Peyer's patch (tissue), 4 donors: ENCODE data around the gene LDLRAD3. TPM values are rescaled to one million over a fixed set of nuclear protein-coding genes. Genes with fewer than 3 reads are reported as not detected.

Experiments used
- DNase-seq, 3 donors: peaks; one replicate each; pipeline ENCODE4 v3.0.0-alpha.2; 2017 to 2019
- H3K27ac ChIP-seq, 4 donors: fragments of 200-600 bp; sonication (generic); one replicate each; pipeline ENCODE4 v1.5.1; 2016 to 2019
- H3K27me3 ChIP-seq, 2 donors: fragments of 200-600 bp; sonication (generic); one replicate each; pipeline ENCODE4 v1.5.1; 2019
- H3K36me3 ChIP-seq, 3 donors: fragments of 200-600 bp; sonication (generic); one replicate each; pipeline ENCODE4 v1.5.1; 2016 to 2019
- H3K4me1 ChIP-seq, 4 donors: fragments of 200-600 bp; sonication (generic); one replicate each; pipeline ENCODE4 v1.5.1; 2016 to 2019
- H3K4me3 ChIP-seq, 4 donors: fragments of 200-600 bp; sonication (generic); 1 replicate in 3 of 4; 2 replicates in 1 of 4; pipeline ENCODE4 v1.5.1; 2016 to 2019; ENCODE audit warnings: mild to moderate bottlenecking in 1 of 4
- H3K9me3 ChIP-seq, 4 donors: fragments of 200-600 bp; sonication (generic); one replicate each; pipeline ENCODE4 v1.5.1; 2016 to 2019; ENCODE audit warnings: mild to moderate bottlenecking in 1 of 4
- CTCF ChIP-seq, 6 experiments: fragments of 450-650 bp in 4 of 6; fragments of 200-600 bp in 2 of 6; sonication (generic) in 1 of 6; IDR thresholded peaks; one replicate each; pipeline ENCODE4 v1.5.1; 2017 to 2019; ENCODE audit warnings: antibody characterized with exemption in 6 of 6, mild to moderate bottlenecking in 3 of 6, moderate library complexity in 1 of 6
- POLR2A ChIP-seq, 2 donors: fragments of 450-650 bp; IDR thresholded peaks; one replicate each; pipeline ENCODE4 v1.5.1; 2017; ENCODE audit warnings: antibody characterized with exemption in 2 of 2, mild to moderate bottlenecking in 2 of 2, moderate library complexity in 2 of 2
- total RNA-seq, 4 donors: library from RNA; depleted of rRNA; stranded (reverse); fragments of >200 nt; gene quantifications; one replicate each; pipeline ENCODE4 v1.1.0, GENCODE V29; 2016

The LDLRAD3 gene
- total RNA-seq, 4 donors from 2014 or later, result 1.2 to 14.0 (median 4.8) TPM

- Histone ChIP-seq H3K4me3 (peak overlapping the region in 3 of 4 donors; percentile 46 to 80 (median 58)), H3K27me3 (no peaks in the 10 kb centered on the region), H3K27ac (peak overlapping the region in 2 of 4 donors; percentile 78 to 80), H3K9me3 (no peaks in the 10 kb centered on the region), H3K36me3 (no peaks in the 10 kb centered on the region), H3K4me1 (no peaks in the 10 kb centered on the region)
- TF ChIP-seq CTCF (IDR thresholded peaks at IDR 0.05), result no peak
- no peak for TF ChIP-seq POLR2A (IDR thresholded peaks at IDR 0.05)
- DNase-seq, result no peak
These were observed 553 bp upstream of the LDLRAD3 start for GRCh38 chr11:35943309-35943708.

GRCh38 chr11:35944503-35945136 is 758 bp downstream of the LDLRAD3 start:
- Histone ChIP-seq H3K9me3 (no peaks in the 10 kb centered on the region), H3K36me3 (no peaks in the 10 kb centered on the region), H3K4me3 (peak overlapping the region; percentile 35 to 80 (median 52)), H3K27ac (peak overlapping the region; percentile 4 to 80 (median 53)), H3K4me1 (no peaks in the 10 kb centered on the region), H3K27me3 (no peaks in the 10 kb centered on the region)
- DNase-seq, result no peak
- TF ChIP-seq CTCF (IDR thresholded peaks at IDR 0.05) (no peak), POLR2A (IDR thresholded peaks at IDR 0.05) (no peak)

GRCh38 chr11:35945137-35945518 is 1.3 kb downstream of the LDLRAD3 start:
- H3K4me1 ChIP-seq, result no peaks in the 10 kb centered on the region
- no peaks in the 10 kb centered on the region for H3K9me3 ChIP-seq
- no peak for TF ChIP-seq CTCF (IDR thresholded peaks at IDR 0.05)
- TF ChIP-seq POLR2A (IDR thresholded peaks at IDR 0.05), result no peak
- no peaks in the 10 kb centered on the region for H3K36me3 ChIP-seq
- peak overlapping the region in 3 of 4 donors; percentile 46 to 80 (median 58) for H3K4me3 ChIP-seq
- H3K27me3 ChIP-seq, result no peaks in the 10 kb centered on the region
- DNase-seq, result no peak
- peak overlapping the region in 2 of 4 donors; percentile 31 to 80 for H3K27ac ChIP-seq

- Histone ChIP-seq H3K27me3 (no peaks in the 10 kb centered on the region), H3K27ac (no peak overlapping the region), H3K36me3 (no peaks in the 10 kb centered on the region), H3K4me1 (no peaks in the 10 kb centered on the region), H3K4me3 (no peak overlapping the region), H3K9me3 (no peaks in the 10 kb centered on the region)
- no peak for DNase-seq
- TF ChIP-seq POLR2A (IDR thresholded peaks at IDR 0.05) (no peak), CTCF (IDR thresholded peaks at IDR 0.05) (no peak)
These were observed 2.9 kb downstream of the LDLRAD3 start for GRCh38 chr11:35946766-35947165.

- H3K9me3 ChIP-seq, result no peaks in the 10 kb centered on the region
- no peaks in the 10 kb centered on the region for H3K4me1 ChIP-seq
- no peaks in the 10 kb centered on the region for H3K27me3 ChIP-seq
- no peak overlapping the region for H3K4me3 ChIP-seq
- DNase-seq, result no peak
- H3K27ac ChIP-seq, result no peak overlapping the region
- no peaks in the 10 kb centered on the region for H3K36me3 ChIP-seq
- TF ChIP-seq POLR2A (IDR thresholded peaks at IDR 0.05) (no peak), CTCF (IDR thresholded peaks at IDR 0.05) (no peak)
These were observed 3.6 kb downstream of the LDLRAD3 start for GRCh38 chr11:35947437-35947836.
